Cardiac muscle cell (in vitro differentiated cells and primary cell): ENCODE data around the gene MUC15. TPM values are rescaled to one million over a fixed set of nuclear protein-coding genes. Genes with fewer than 3 reads are reported as not detected.

ENCODE experiments used
- DNase-seq, 2 donors: peaks; one replicate each; pipeline versions ENCODE4 v3.0.0 to v3.0.0-alpha.2; 2010 to 2017; ENCODE audit warnings: low read depth in 1 of 2, low spot score in 1 of 2
- H3K27ac ChIP-seq: fragments of 200-600 bp; sonication (generic); 2 replicates; pipeline ENCODE4 v1.5.1; 2016
- H3K27me3 ChIP-seq: fragments of 200-600 bp; sonication (generic); 2 replicates; pipeline ENCODE4 v1.6.0; 2016; ENCODE audit warnings: control low read depth
- H3K36me3 ChIP-seq: fragments of 200-600 bp; sonication (generic); 2 replicates; pipeline ENCODE4 v1.5.1; 2016; ENCODE audit warnings: control low read depth
- H3K4me1 ChIP-seq: fragments of 200-600 bp; sonication (generic); 2 replicates; pipeline ENCODE4 v1.8.1; 2017; ENCODE audit warnings: low read depth, mild to moderate bottlenecking, mixed run types
- H3K4me3 ChIP-seq: fragments of 200-600 bp; sonication (generic); 2 replicates; pipeline ENCODE4 v1.5.1; 2016; ENCODE audit warnings: mild to moderate bottlenecking
- H3K9me3 ChIP-seq: fragments of 200-600 bp; sonication (generic); 2 replicates; pipeline ENCODE4 v1.5.1; 2017; ENCODE audit warnings: low read depth, mild to moderate bottlenecking, control low read depth
- polyA plus RNA-seq: library from polyadenylated mRNA; unstranded; fragments of >200 nt; fragmentation: Nextera tagmentation; extraction: Ambion mirVana; gene quantifications from 2 replicates; pipeline ENCODE4 v1.2.1, GENCODE V29; 2016
- total RNA-seq: library from RNA; depleted of rRNA; stranded (reverse); fragments of >200 nt; gene quantifications from 2 replicates; pipeline ENCODE4 v1.2.3, GENCODE V29; 2016
- TF ChIP-seq, protein P1 (sequence below): IDR thresholded peaks from 2 replicates; pipeline ENCODE4 v1.5.1; 2012; ENCODE audit warnings: low read depth, mild to moderate bottlenecking, low read length

MUC15 gene
- total and polyA plus RNA-seq, 2 experiments from 2014 or later, result not detected

DNA sequence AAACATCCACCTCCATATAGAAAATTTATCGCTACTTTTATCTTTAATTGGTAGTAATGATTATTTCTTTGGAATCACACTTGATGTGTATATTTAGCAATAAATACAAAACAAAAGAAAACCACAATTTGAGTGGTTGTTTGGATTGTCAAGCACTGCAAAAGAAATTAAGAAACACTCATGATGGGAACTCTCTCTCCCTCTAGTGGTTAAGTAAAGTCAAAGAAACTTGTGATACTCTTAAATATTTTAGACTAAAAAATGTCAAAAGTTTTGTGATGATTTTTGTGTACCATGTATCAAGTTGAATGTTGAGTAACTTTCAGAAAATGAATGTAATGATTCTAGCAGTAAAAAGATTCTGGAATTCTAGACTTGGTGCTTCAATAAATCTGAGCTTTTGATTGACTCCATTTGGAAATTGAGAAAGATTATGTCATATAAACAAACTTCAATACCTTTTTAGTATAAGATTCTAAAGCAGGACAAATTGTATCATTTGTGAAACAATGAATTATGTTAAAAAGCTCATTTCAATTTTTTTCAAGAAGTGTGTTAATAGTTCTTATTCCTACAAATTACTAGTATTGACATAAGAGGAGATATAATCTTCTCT, 20.8 kb downstream of the MUC15 start:
- DNase-seq, result peak in 1 of 2 donors; percentile 23
- Histone ChIP-seq H3K36me3 (no peaks in the 10 kb centered on the region), H3K27ac (no peak overlapping the region), H3K4me1 (no peaks in the 10 kb centered on the region), H3K27me3 (no peaks in the 10 kb centered on the region), H3K4me3 (no peak overlapping the region), H3K9me3 (no peaks in the 10 kb centered on the region)
- TF ChIP-seq, protein P1, sequence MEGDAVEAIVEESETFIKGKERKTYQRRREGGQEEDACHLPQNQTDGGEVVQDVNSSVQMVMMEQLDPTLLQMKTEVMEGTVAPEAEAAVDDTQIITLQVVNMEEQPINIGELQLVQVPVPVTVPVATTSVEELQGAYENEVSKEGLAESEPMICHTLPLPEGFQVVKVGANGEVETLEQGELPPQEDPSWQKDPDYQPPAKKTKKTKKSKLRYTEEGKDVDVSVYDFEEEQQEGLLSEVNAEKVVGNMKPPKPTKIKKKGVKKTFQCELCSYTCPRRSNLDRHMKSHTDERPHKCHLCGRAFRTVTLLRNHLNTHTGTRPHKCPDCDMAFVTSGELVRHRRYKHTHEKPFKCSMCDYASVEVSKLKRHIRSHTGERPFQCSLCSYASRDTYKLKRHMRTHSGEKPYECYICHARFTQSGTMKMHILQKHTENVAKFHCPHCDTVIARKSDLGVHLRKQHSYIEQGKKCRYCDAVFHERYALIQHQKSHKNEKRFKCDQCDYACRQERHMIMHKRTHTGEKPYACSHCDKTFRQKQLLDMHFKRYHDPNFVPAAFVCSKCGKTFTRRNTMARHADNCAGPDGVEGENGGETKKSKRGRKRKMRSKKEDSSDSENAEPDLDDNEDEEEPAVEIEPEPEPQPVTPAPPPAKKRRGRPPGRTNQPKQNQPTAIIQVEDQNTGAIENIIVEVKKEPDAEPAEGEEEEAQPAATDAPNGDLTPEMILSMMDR, result peak; percentile 50

DNA sequence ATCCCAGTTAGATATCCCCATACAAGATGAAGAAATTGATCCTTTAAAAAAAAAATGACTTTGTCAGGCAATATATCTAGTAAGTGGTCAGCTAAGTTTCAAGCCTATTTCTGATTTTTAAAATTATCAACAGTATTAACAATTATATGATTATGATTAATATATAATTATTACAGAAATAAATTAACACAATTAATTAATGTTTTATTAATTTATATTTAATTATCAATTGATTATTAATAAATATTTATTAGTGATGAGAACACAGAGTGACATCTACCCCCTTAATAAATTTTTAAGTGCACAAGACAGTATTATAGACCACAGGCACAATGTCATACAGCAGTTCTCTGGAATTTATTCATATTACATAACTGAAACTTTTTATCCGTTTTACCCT, 22.0 kb downstream of the MUC15 start:
- H3K27me3 ChIP-seq, result no peaks in the 10 kb centered on the region
- no peaks in the 10 kb centered on the region for H3K4me1 ChIP-seq
- H3K27ac ChIP-seq, result no peak overlapping the region
- no peaks in the 10 kb centered on the region for H3K9me3 ChIP-seq
- H3K4me3 ChIP-seq, result no peak overlapping the region
- no peaks in the 10 kb centered on the region for H3K36me3 ChIP-seq
- TF ChIP-seq, protein P1, result no peak
- DNase-seq, result no peak

DNA sequence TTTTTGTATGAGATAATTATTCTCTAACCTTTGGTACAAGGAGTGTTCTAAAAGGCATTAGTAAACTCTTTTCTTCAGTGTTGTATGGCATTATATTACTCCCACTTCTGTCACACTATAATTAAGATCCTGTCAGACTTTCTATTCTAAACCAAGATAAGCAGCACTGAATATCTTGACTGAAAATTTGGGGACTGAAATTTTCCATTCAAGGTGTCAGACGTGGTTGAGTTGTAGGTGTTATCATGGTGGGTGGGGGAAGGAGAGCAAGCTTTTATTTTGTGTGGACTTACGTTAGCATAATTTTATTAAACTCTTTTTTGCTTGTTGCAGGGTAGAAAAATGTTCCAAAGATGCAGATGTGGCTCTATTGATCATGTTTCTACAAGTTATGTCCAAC, 22.9 kb downstream of the MUC15 start:
- no peak overlapping the region for H3K27ac ChIP-seq
- no peaks in the 10 kb centered on the region for H3K27me3 ChIP-seq
- no peak overlapping the region for H3K4me3 ChIP-seq
- TF ChIP-seq, protein P1, result no peak
- no peaks in the 10 kb centered on the region for H3K4me1 ChIP-seq
- no peaks in the 10 kb centered on the region for H3K9me3 ChIP-seq
- no peaks in the 10 kb centered on the region for H3K36me3 ChIP-seq
- DNase-seq, result no peak

DNA sequence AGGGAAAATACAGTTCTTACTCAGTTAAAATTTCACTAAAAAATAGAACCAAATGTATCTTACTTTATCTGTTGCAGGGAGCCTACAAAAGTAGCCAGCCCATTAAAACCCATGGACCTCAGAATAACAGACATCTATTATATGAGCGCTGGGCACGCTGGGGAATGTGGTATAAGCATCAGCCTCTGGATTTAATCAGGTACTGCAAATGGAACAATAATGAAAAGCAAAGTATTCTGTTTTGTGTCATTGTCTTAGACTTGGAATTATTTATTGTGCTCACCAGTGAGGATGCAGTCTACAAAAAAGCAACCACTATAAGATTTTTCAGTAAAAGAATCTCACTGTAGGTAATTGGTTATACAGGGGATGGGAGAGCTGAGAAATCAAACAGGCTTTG, 30.2 kb downstream of the MUC15 start:
- DNase-seq, result no peak
- H3K4me3 ChIP-seq, result no peak overlapping the region

DNA sequence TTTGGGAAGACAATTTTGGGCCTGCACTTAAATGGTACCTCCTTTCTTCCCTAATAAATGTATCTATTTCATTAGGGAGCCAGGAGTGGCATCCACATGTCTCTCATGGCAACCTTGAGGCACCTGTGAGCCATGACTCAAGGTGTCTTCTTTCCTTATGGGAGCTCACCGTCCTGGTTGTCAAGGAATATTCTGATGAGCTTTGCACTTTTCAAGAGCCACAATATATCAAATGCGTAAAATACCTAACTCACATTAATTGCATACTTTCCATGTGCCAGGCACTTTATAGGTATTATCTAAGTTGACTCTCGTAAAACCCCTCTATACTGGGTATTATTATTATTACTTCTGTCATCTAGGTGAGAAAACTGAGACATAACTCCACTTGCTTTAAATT, 32.5 kb downstream of the MUC15 start:
- no peak for DNase-seq
- H3K36me3 ChIP-seq, result no peaks in the 10 kb centered on the region
- H3K9me3 ChIP-seq, result no peaks in the 10 kb centered on the region
- no peaks in the 10 kb centered on the region for H3K4me1 ChIP-seq
- TF ChIP-seq, protein P1, result no peak
- H3K27ac ChIP-seq, result no peak overlapping the region
- no peak overlapping the region for H3K4me3 ChIP-seq
- H3K27me3 ChIP-seq, result no peaks in the 10 kb centered on the region

More for the DNA sequence above, 30.2 kb downstream of the MUC15 start:
- no peaks in the 10 kb centered on the region for H3K27me3 ChIP-seq
- no peaks in the 10 kb centered on the region for H3K9me3 ChIP-seq
- H3K4me1 ChIP-seq, result no peaks in the 10 kb centered on the region
- H3K27ac ChIP-seq, result no peak overlapping the region
- no peaks in the 10 kb centered on the region for H3K36me3 ChIP-seq
- TF ChIP-seq, protein P1, result no peak

DNA sequence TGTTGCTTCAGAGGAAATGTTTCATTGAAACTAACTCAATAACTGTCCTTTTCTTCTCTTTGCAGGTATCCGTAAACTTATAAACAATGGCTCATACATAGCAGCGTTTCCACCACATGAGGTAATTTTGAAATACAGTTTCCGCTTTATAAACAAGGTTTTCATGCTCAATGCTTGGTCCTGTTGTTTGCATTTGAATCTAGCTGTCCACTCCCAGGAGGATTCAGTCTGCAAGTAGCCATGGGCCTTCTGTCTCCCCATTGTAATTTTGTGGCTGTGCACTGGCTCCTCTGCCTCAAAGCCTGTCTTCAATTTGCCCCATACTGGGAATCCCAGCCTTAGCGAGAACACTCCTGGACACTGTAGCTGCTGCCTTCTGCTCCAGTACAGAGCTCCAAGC, 34.7 kb downstream of the MUC15 start:
- TF ChIP-seq, protein P1, result no peak
- H3K27me3 ChIP-seq, result no peaks in the 10 kb centered on the region
- no peaks in the 10 kb centered on the region for H3K36me3 ChIP-seq
- H3K4me1 ChIP-seq, result no peaks in the 10 kb centered on the region
- no peak for DNase-seq
- H3K9me3 ChIP-seq, result no peaks in the 10 kb centered on the region
- H3K4me3 ChIP-seq, result no peak overlapping the region
- no peak overlapping the region for H3K27ac ChIP-seq
